ENCODE measurements around the gene C3orf62. TPM values are rescaled to one million over a fixed set of nuclear protein-coding genes. Genes with fewer than 3 reads are reported as not detected.
"Not testable (repeated sequence)": the region's sequence is repeated elsewhere in the genome, so short reads cannot be mapped to it uniquely, and the experiment has no call there.

C3orf62 gene
- polyA plus RNA-seq, 6 donors from 2014 or later, result 0.44 to 1.4 (median 0.91) TPM

- not testable (repeated sequence) for H3K36me3 Mint-ChIP-seq; DNase-seq; H3K4me3 Mint-ChIP-seq; H3K4me1 Mint-ChIP-seq; ATAC-seq (ENCODE audit: low read depth in 2 of 2)
- peaks cover 0 to 18% (median 11%) of the 10 kb centered on the region in 7 donors for H3K9me3 Mint-ChIP-seq
- H3K27ac Mint-ChIP-seq, result peak overlapping the region in 1 of 6 donors; percentile 6
- peaks cover 17 to 29% (median 18%) of the 10 kb centered on the region in 3 donors for H3K27me3 Mint-ChIP-seq
Measured at GRCh38 chr3:49220985-49221563, 56.0 kb downstream of the C3orf62 start.

DNA sequence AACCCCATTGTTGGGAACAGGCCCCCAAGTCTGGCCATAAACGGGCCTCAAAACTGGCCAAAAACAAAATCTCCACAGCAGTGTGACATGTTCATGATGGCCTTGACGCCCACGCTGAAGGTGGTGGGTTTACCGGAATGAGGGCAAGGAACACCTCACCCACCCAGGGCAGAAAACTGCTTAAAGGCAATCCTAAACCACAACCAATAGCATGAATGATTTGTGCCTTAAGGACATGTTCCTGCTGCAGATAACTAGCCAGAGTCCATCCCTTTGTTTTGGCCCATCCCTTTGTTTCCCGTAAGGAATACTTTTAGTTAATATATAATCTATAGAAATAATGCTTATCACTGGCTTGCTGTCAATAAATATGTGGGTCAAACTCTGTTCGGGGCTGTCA is 57.9 kb downstream of the C3orf62 start:
- Mint-ChIP-seq H3K9me3 (peaks cover 0 to 15% (median 10%) of the 10 kb centered on the region in 7 donors), H3K4me1 (no peaks in the 10 kb centered on the region)

More for the DNA sequence above, 57.9 kb downstream of the C3orf62 start:
- Mint-ChIP-seq H3K27me3 (peaks cover 16 to 30% (median 19%) of the 10 kb centered on the region in 3 donors), H3K4me3 (no peak overlapping the region), H3K27ac (no peak overlapping the region), H3K36me3 (peaks cover 1 to 6% of the 10 kb centered on the region in 2 donors)
- no peak for ATAC-seq (ENCODE audit: low read depth in 2 of 2)
- DNase-seq, result no peak

Other genes with a start within 250 kb of the C3orf62 start
- gene IMPDH2, start 247.8 kb downstream of the C3orf62 start, polyA plus RNA-seq (ENCODE audit: low read depth in 6 of 6), result 100 to 1,000 TPM in 3 of 6 donors, 10 to 100 TPM in 3; 78.6 to 117 (median 97.6) TPM
- gene QRICH1, start 183.2 kb downstream of the C3orf62 start, polyA plus RNA-seq (ENCODE audit: low read depth in 6 of 6), result 10 to 100 TPM; 15.3 to 34.5 (median 26.1) TPM
- gene QARS1, start 172.5 kb downstream of the C3orf62 start, polyA plus RNA-seq (ENCODE audit: low read depth in 6 of 6), result 100 to 1,000 TPM in 3 of 6 donors, 10 to 100 TPM in 3; 35.6 to 111 (median 98.3) TPM
- 10 to 100 TPM; 19.6 to 36.0 (median 23.6) TPM for gene USP19, start 156.4 kb downstream of the C3orf62 start, polyA plus RNA-seq (ENCODE audit: low read depth in 6 of 6)
- not detected for gene LAMB2, start 144.2 kb downstream of the C3orf62 start, polyA plus RNA-seq (ENCODE audit: low read depth in 6 of 6)
- 1 to 10 TPM in 5 of 6 donors, under 1 TPM in 1; 0.14 to 1.8 (median 1.3) TPM for gene CCDC71, start 110.9 kb downstream of the C3orf62 start, polyA plus RNA-seq (ENCODE audit: low read depth in 6 of 6)
- gene KLHDC8B, start 105.6 kb downstream of the C3orf62 start, polyA plus RNA-seq (ENCODE audit: low read depth in 6 of 6), result under 1 TPM in 3 of 6 donors, not detected in 3; 0.48 to 0.56 (median 0.49) TPM
- gene USP4, start 62.8 kb upstream of the C3orf62 start, polyA plus RNA-seq (ENCODE audit: low read depth in 6 of 6), result 10 to 100 TPM; 52.5 to 81.7 (median 60.9) TPM
- gene GPX1, start 81.1 kb upstream of the C3orf62 start, polyA plus RNA-seq (ENCODE audit: low read depth in 6 of 6), result 100 to 1,000 TPM; 289 to 380 (median 329) TPM
- 1,000 to 10,000 TPM in 1 of 6 donors, 100 to 1,000 TPM in 5; 695 to 1,035 (median 800) TPM for gene RHOA, start 134.7 kb upstream of the C3orf62 start, polyA plus RNA-seq (ENCODE audit: low read depth in 6 of 6)
- gene TCTA, start 135.2 kb upstream of the C3orf62 start, polyA plus RNA-seq (ENCODE audit: low read depth in 6 of 6), result 10 to 100 TPM; 45.9 to 99.9 (median 58.6) TPM
- gene AMT, start 145.2 kb upstream of the C3orf62 start, polyA plus RNA-seq (ENCODE audit: low read depth in 6 of 6), result 1 to 10 TPM in 3 of 6 donors, under 1 TPM in 3; 0.25 to 4.8 (median 1.2) TPM
- 10 to 100 TPM in 3 of 6 donors, 1 to 10 TPM in 3; 4.4 to 17.0 (median 9.4) TPM for gene NICN1, start 152.1 kb upstream of the C3orf62 start, polyA plus RNA-seq (ENCODE audit: low read depth in 6 of 6)
- 1 to 10 TPM; 4.3 to 6.4 (median 5.2) TPM for gene DAG1, start 193.0 kb upstream of the C3orf62 start, polyA plus RNA-seq (ENCODE audit: low read depth in 6 of 6)